Epithelial cell of proximal tubule (primary cell): Measurements from ENCODE around the gene SLC1A2. TPM values are rescaled to one million over a fixed set of nuclear protein-coding genes. Genes with fewer than 3 reads are reported as not detected.

Experiments used
- DNase-seq: peaks from one replicate; pipeline ENCODE4 v3.0.0-alpha.2; 2011; ENCODE audit warnings: low read depth
- H3K4me3 ChIP-seq: 2 replicates; pipeline ENCODE4 v1.5.1; 2011; ENCODE audit warnings: low read depth, mild to moderate bottlenecking, low read length
- CTCF ChIP-seq: conservative IDR thresholded peaks from 2 replicates; pipeline ENCODE4 v1.5.1; 2012; ENCODE audit warnings: low read depth, mild to moderate bottlenecking, low read length
- total RNA-seq: library from RNA; depleted of rRNA; stranded (reverse); fragments of >200 nt; gene quantifications from 2 replicates; pipeline ENCODE4 v1.2.3, GENCODE V29; 2015

Gene SLC1A2
- total RNA-seq, 1 donor from 2014 or later, result not detected

DNA sequence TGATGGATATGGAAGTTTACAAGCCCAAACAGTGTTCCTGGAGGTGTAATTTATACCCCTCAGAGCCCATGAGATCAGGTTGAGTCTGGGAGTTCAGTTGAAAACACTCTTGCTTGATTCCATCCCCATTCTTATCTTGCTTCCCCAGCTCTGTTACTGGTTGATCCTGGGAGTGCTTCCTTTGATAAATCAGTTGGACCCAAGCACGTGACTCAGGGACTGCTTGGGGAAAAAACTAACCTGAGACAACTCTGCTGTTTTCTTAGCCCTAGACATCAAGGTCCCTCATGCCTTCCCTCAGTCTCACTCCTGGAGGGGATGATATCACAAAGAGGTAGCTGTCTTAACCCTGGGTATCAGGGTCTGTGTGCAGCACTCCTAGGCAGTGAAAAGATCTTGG is 35.0 kb upstream of the SLC1A2 start:
- no peak for TF ChIP-seq CTCF
- no peak for DNase-seq
- H3K4me3 ChIP-seq, result no peak overlapping the region

DNA sequence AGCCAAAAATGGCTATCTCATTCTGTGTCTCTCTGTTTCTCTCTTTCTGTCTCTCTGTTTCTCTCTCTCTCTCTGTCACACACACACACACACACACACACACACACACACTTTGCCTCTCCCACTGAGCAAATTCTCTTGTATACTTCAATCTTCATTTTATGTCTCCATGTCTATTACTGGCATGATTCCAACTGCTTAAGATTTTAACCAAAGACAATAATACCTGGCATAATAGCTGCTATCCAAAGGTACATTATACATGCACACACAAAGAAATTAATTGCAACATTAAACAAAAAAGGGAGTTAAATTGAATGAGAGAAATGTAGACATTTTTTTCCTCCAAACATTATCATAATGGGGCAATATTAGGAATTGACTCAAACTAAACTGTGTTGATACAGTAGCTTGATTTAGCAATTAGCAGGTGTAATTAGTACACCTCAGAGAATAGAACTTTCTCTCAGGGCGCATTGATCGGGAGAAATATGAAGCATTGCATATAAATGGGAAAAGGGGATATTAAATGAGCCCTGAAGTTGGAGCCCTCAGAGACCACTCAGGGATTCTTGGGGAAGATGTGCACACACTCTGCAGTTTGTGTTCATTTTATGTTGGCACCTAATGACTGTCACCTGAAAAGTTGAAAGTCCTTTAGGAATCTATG is 17.4 kb upstream of the SLC1A2 start:
- no peak overlapping the region for H3K4me3 ChIP-seq
- no peak for DNase-seq
- no peak for TF ChIP-seq CTCF

DNA sequence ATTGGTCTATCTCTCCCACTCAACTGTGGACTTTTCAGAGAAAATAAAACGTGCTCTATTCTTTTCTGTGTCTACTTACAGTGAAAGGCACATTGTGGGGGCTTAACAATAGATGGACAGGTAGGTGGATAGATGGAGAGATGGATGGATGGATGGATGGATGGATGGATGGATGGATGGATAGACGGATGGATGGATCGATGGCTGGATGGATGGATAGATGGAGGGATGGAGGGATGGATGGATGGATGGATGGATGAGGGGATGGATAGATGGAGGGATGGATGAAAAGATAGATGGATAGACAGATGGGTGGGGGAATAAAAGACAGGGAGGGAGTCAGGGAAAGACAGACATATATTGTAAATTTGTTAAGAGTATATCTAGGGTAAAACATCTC is 14.2 kb upstream of the SLC1A2 start:
- no peak overlapping the region for H3K4me3 ChIP-seq
- TF ChIP-seq CTCF, result no peak
- no peak for DNase-seq

DNA sequence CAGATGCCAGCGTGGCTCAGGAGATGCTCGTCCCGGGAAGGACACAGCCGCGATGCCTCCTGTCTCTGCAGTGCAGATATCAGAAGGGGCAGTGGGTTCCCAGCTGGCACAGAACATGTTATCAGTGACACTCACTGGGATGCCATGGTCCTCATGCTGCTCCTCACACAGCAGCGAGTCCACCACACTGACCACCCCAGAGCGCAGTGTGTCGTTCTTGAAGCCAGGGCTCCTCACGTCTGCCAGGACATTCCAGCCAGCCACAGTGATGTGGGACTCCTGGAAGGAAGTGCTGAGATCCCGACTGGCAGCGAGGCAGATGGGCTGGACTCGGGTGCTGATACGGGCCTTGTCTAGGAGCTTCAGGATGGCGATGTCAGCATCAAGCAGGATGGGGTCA is 13.1 kb upstream of the SLC1A2 start:
- no peak overlapping the region for H3K4me3 ChIP-seq
- DNase-seq, result no peak
- TF ChIP-seq CTCF, result no peak

DNA sequence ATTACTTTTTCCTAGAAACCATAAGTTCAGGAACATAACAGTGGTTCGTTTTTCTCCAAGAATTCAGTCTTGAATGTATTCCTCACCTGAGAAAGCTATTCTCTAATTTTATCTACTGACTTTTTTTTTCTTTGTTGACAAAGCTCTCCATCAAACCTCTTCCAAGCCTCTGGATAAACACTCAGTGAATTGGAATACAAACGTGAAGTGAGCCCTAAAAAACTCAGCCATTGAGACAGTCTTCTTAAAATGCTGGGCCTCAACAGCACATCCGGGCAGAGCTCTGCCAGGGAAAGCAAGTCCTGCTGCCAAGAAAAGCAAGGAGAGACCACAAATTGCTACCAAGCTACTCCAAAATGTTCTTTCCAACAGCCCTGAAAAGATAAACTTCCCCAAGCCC is 7.7 kb upstream of the SLC1A2 start:
- H3K4me3 ChIP-seq, result no peak overlapping the region
- DNase-seq, result no peak
- TF ChIP-seq CTCF, result no peak

DNA sequence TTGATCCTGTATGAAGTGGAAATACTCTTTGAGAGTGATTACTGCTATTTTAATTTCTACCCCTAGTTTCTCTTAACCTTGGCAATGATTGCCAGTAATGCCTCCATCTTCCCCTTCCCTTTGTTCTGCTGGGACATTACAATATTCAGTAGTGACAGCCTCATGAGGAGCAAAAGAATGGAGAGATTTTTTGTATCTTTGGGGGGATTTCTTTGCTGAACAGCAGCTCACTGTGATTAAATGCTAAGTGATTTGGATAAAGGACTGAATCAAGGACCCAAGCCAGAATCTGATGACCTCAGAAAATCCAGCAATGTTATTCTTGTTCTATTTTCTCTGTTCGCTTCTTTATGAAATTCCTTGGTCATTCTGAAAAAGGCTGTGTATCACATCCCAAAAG is 7.0 kb upstream of the SLC1A2 start:
- no peak for TF ChIP-seq CTCF
- no peak for DNase-seq
- H3K4me3 ChIP-seq, result no peak overlapping the region

DNA sequence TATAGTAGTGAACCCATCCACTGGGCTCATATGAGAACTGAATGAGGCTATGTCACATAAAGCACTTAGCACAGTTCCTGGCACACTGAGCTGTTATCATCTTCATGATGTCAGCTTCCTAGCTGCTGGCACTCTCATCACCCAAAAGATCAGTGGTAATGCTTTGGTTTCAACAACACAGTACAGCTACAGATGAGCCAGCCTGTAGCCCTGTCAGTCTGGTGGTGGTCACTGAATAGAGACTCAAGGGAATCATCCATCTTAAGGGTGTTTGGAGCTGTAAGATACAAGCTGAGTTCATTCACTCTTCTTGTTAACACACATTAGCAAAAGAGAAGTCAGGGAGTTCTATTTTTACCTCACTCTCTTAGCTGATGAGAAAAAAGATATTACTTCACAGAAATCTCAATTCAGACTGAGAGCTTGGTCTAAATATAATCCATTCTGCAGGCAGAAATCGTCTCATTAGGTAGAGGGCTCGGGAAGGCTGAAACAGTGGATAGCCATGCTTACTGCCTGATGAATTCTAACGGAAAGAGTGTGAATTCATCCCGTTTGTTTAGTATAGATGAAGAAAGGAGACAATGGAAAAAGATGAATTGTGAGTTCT is 6.3 kb upstream of the SLC1A2 start:
- TF ChIP-seq CTCF, result no peak
- no peak overlapping the region for H3K4me3 ChIP-seq
- DNase-seq, result no peak
